Upper lobe of right lung (tissue), 1 donor: ENCODE data around the gene RANBP9. TPM values are rescaled to one million over a fixed set of nuclear protein-coding genes. Genes with fewer than 3 reads are reported as not detected.
A peak's percentile ranks its signal among the peaks of the same experiment; 100 is the strongest.

Source experiments
- ATAC-seq: fragments of 200-7000 bp; cut with Tn5 transposase; one replicate; pipeline ENCODE4 v1.9.1; 2020; ENCODE audit warnings: mild to moderate bottlenecking, moderate library complexity
- DNase-seq: peaks from one replicate; pipeline ENCODE4 v3.0.0-alpha.2; 2020
- H3K27ac ChIP-seq: fragments of 200-600 bp; one replicate; pipeline ENCODE4 v1.8.0; 2022
- H3K27me3 ChIP-seq: fragments of 200-600 bp; one replicate; pipeline ENCODE4 v1.8.0; 2022; ENCODE audit warnings: mild to moderate bottlenecking
- H3K36me3 ChIP-seq: fragments of 200-600 bp; one replicate; pipeline ENCODE4 v1.8.0; 2022
- H3K4me1 ChIP-seq: fragments of 200-600 bp; one replicate; pipeline ENCODE4 v1.8.0; 2022
- H3K4me3 ChIP-seq: fragments of 200-600 bp; one replicate; pipeline ENCODE4 v1.8.0; 2022; ENCODE audit warnings: mild to moderate bottlenecking
- H3K9me3 ChIP-seq: fragments of 200-600 bp; one replicate; pipeline ENCODE4 v1.8.0; 2022
- CTCF ChIP-seq: fragments of 200-600 bp; IDR thresholded peaks from one replicate; pipeline ENCODE4 v1.8.0; 2022; ENCODE audit warnings: antibody characterized with exemption
- intact Hi-C: fragments of 100-400 bp; cut with DNase I; formaldehyde crosslinking; loops from one replicate; pipeline ENCODE4 v1.11.0; 2022
- total RNA-seq: library from RNA; stranded (reverse); fragmentation: NEBNext Ultra II Directional; extraction: Animal tissue kit (Norgen Biotek cat#: 25700); gene quantifications from one replicate; pipeline ENCODE4 v1.2.1, GENCODE V29; 2021
- donor health status: DM: no; HTN: yes; CAD: no; lungs with severe emphysema.

RANBP9 gene
- total RNA-seq, 1 donor from 2014 or later, result 38.5 TPM

GRCh38 chr6:13614926-13615791 is 96.5 kb downstream of the RANBP9 start, which contains the start of gene NOL7:
TSS of gene NOL7 (plus strand) at chr6:13615335. CDS start at chr6:13615359, 24 bp downstream.
- Histone ChIP-seq H3K4me1 (peaks cover 16% of the 10 kb centered on the region), H3K36me3 (peaks cover 34% of the 10 kb centered on the region), H3K27me3 (no peaks in the 10 kb centered on the region), H3K27ac (peak within 1 kb of the TSS; percentile 90), H3K4me3 (peak within 1 kb of the TSS; percentile 65), H3K9me3 (no peaks in the 10 kb centered on the region)
- intact Hi-C loops, result no loop called here
- TF ChIP-seq CTCF, result peak; percentile 89
- ATAC-seq (peak; percentile 99), DNase-seq (peak; percentile 98)

- Histone ChIP-seq H3K4me3 (peak overlapping the region; percentile 65), H3K27me3 (no peaks in the 10 kb centered on the region), H3K27ac (peak overlapping the region; percentile 90), H3K4me1 (peaks cover 16% of the 10 kb centered on the region), H3K9me3 (no peaks in the 10 kb centered on the region), H3K36me3 (peaks cover 25% of the 10 kb centered on the region)
- peak; percentile 81 for DNase-seq
- intact Hi-C loops, result no loop called here
- ATAC-seq, result peak; percentile 62
- no peak for TF ChIP-seq CTCF
Observed at GRCh38 chr6:13614126-13614925, 97.3 kb downstream of the RANBP9 start.

- no peak for TF ChIP-seq CTCF
- no peak overlapping the region for H3K27ac ChIP-seq
- intact Hi-C loops, result no loop called here
Observed at GRCh38 chr6:13613029-13613594, 98.5 kb downstream of the RANBP9 start.

GRCh38 chr6:13611715-13612114 is 99.9 kb downstream of the RANBP9 start:
- intact Hi-C loops, result no loop called here
- H3K27ac ChIP-seq, result no peak overlapping the region

More at GRCh38 chr6:13613029-13613594, 98.5 kb downstream of the RANBP9 start:
- Histone ChIP-seq H3K9me3 (no peaks in the 10 kb centered on the region), H3K36me3 (peaks cover 15% of the 10 kb centered on the region), H3K4me3 (no peak overlapping the region), H3K4me1 (peaks cover 16% of the 10 kb centered on the region), H3K27me3 (no peaks in the 10 kb centered on the region)
- DNase-seq (no peak), ATAC-seq (no peak)

More at GRCh38 chr6:13611715-13612114, 99.9 kb downstream of the RANBP9 start:
- Histone ChIP-seq H3K4me1 (peaks cover 15% of the 10 kb centered on the region), H3K4me3 (no peak overlapping the region), H3K27me3 (no peaks in the 10 kb centered on the region), H3K9me3 (no peaks in the 10 kb centered on the region), H3K36me3 (peaks cover 2% of the 10 kb centered on the region)
- no peak for TF ChIP-seq CTCF
- ATAC-seq, result no peak
- DNase-seq, result no peak
